Occipital lobe (tissue), 2 donors: ENCODE data around the gene KIF1A. TPM values are rescaled to one million over a fixed set of nuclear protein-coding genes. Genes with fewer than 3 reads are reported as not detected.
"Not testable (repeated sequence)": the region's sequence is repeated elsewhere in the genome, so short reads cannot be mapped to it uniquely, and the experiment has no call there.

Experiments used
- DNase-seq: peaks from one replicate; lab custom pipeline; 2025; lab: John Stamatoyannopoulos, UW
- total RNA-seq: library from RNA; depleted of rRNA; stranded (reverse); fragments of >200 nt; gene quantifications from one replicate; pipeline ENCODE4 v1.2.3, GENCODE V29; 2014

The KIF1A gene
- total RNA-seq, 1 donor from 2014 or later: 219 TPM

- no peak for DNase-seq
Observed at GRCh38 chr2:240687741-240688552, 132.1 kb downstream of the KIF1A start.

- no peak for DNase-seq
Observed at GRCh38 chr2:240687045-240687740, 132.8 kb downstream of the KIF1A start.

GRCh38 chr2:240686460-240686859 lies 133.6 kb downstream of the KIF1A start:
- no peak for DNase-seq

- DNase-seq: no peak
Observed at GRCh38 chr2:240685771-240686371, 134.1 kb downstream of the KIF1A start.

GRCh38 chr2:240683980-240684728 lies 135.9 kb downstream of the KIF1A start:
- not testable (repeated sequence) for DNase-seq

GRCh38 chr2:240683329-240683979 lies 136.6 kb downstream of the KIF1A start:
- DNase-seq: not testable (repeated sequence)

- DNase-seq: not testable (repeated sequence)
Observed at GRCh38 chr2:240682431-240683224, 137.4 kb downstream of the KIF1A start, which contains the start of gene AQP12B. Gene AQP12B, minus strand, starts transcription at chr2:240682885. Its CDS starts 48 bp downstream, at chr2:240682837.

- not testable (repeated sequence) for DNase-seq
Observed at GRCh38 chr2:240680185-240680584, 139.8 kb downstream of the KIF1A start.

GRCh38 chr2:240678909-240679308 lies 141.1 kb downstream of the KIF1A start:
- DNase-seq: not testable (repeated sequence)

GRCh38 chr2:240678043-240678442 lies 142.0 kb downstream of the KIF1A start:
- DNase-seq: not testable (repeated sequence)

GRCh38 chr2:240675345-240675744 lies 144.7 kb downstream of the KIF1A start:
- not testable (repeated sequence) for DNase-seq

- not testable (repeated sequence) for DNase-seq
Observed at GRCh38 chr2:240674461-240675184, 145.4 kb downstream of the KIF1A start.

GRCh38 chr2:240672701-240673190 lies 147.3 kb downstream of the KIF1A start:
- DNase-seq: no peak

GRCh38 chr2:240672076-240672700 lies 147.8 kb downstream of the KIF1A start:
- no peak for DNase-seq

GRCh38 chr2:240670950-240671349 lies 149.1 kb downstream of the KIF1A start:
- no peak for DNase-seq

- DNase-seq: no peak
Observed at GRCh38 chr2:240670402-240670801, 149.6 kb downstream of the KIF1A start.

- DNase-seq: no peak
Observed at GRCh38 chr2:240664622-240665021, 155.4 kb downstream of the KIF1A start.
